Left renal cortex interstitium (tissue), 4 donors: ENCODE results near the gene MAMDC4. TPM values are rescaled to one million over a fixed set of nuclear protein-coding genes. Genes with fewer than 3 reads are reported as not detected.
"Not testable (repeated sequence)": the region's sequence is repeated elsewhere in the genome, so short reads cannot be mapped to it uniquely, and the experiment has no call there.

Experiments used
- DNase-seq, 4 donors: peaks; one replicate each; pipeline ENCODE4 v3.0.0-alpha.2; 2013; ENCODE audit warnings: low read depth in 4 of 4, low spot score in 2 of 4, missing footprints in 1 of 4
- polyA plus RNA-seq, 4 donors: library from polyadenylated mRNA; unstranded; fragments of 120-200 nt; gene quantifications; one replicate each; pipeline ENCODE4 v1.2.1, GENCODE V29; 2013; ENCODE audit not compliant: insufficient read length in 4 of 4

The MAMDC4 gene
- 10 to 100 TPM in 2 of 4 donors, 1 to 10 TPM in 2; 3.5 to 13.4 (median 8.9) TPM for polyA plus RNA-seq

DNA sequence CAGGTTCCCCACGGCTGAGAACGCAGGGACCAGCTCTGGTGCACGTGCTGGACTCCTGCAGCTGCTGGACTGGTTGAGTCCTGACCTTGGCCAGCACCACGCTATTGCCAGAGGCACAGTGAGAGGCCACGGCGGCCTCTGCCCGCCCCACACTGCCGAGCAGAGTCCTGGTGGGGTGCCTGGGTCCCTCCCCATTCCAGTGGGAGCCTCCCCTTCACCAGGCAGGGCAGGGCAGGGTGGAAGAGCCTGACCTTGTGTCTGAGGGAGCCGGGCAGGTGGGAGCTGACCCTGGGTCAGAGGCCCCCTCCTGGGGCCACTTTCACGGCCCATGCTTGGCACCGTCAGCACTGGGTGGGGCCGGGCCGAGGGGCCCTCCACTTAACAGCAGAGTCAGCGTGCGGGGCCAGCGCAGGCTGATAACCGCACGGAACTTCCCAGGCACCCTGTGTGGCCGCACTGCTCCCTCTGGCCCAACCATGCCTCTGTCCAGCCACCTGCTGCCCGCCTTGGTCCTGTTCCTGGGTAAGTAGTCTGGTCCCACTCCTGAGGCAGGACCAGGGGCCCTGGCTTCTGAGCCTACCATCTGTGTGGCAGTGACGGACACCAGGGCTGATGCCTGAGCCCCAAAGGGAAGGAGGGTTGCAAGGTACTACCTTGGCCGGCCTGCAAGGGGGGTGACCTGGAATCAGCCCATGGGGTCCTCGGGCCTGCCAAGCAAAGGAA lies at the start of gene MAMDC4:
MAMDC4 (plus strand) TSS at position 406 of the 723 bp plus-strand sequence; CDS start at position 477, 71 bp downstream.
- no peak for DNase-seq

DNA sequence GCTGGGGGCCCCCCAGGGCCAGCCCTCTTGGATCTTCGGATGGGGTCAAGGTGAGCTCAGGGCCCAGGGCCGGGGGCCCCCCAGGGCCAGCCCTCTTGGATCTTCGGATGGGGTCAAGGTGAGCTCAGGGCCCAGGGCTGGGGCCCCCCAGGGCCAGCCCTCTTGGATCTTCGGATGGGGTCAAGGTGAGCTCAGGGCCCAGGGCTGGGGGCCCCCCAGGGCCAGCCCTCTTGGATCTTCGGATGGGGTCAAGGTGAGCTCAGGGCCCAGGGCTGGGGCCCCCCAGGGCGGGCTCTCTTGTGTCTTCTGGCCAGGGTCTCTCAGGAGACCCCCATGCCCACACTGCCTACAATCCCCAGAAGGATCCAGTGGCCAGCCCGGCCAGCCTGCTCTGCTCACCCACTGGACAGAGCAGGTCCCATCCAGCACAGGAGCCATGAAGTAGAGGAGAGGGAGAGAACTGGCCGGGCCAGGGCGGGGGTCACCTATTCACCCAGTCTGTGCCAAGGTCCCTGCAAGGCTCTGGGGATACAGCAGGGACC lies 49.1 kb upstream of the MAMDC4 start:
- not testable (repeated sequence) for DNase-seq

DNA sequence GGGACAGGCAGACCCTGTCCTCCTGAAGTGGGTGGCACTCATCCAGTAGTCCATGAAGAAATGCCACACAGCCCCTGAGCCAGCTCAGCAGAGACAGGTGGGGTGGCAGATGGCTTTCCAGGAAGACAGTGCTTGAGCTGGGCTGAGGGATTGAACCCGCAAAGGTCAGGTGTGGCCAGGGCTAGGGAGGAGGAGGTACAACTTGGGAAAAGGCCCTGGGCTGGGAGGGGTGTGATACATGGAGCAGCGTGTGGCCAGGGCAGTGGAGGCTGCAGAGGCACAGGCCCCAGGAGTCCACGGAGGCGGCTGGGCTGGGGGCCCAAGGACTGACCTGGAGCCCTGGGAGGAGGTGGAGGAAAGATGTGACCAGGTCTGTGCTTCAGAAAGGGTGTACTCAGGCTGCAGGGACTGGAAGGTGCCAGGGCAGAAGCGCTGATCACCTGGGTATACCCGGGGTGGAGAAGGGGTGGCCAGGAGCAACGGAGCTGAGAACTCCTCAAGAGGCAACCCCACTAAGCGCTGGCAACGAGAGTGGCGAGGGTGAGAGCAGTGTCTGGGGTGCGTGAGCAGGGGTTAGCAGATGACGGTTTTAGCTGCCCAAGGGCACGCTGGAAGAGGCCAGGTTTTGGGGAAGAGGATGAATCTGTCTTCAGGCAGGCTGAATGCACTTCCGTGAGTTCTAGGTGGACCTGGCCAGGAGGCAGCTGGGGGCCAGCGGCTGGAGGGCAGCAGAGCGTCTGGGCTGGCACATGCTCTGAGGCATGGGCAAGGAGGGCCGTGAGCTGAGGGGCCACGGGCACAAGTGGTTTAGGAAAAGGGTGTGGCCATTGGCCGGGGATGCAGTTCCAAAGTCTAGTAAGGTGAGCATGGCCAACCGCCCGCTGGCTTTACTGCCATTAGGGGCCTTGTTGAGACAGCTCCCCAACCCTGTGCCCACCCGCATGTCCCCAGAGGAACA lies 48.3 kb upstream of the MAMDC4 start:
- no peak for DNase-seq

DNA sequence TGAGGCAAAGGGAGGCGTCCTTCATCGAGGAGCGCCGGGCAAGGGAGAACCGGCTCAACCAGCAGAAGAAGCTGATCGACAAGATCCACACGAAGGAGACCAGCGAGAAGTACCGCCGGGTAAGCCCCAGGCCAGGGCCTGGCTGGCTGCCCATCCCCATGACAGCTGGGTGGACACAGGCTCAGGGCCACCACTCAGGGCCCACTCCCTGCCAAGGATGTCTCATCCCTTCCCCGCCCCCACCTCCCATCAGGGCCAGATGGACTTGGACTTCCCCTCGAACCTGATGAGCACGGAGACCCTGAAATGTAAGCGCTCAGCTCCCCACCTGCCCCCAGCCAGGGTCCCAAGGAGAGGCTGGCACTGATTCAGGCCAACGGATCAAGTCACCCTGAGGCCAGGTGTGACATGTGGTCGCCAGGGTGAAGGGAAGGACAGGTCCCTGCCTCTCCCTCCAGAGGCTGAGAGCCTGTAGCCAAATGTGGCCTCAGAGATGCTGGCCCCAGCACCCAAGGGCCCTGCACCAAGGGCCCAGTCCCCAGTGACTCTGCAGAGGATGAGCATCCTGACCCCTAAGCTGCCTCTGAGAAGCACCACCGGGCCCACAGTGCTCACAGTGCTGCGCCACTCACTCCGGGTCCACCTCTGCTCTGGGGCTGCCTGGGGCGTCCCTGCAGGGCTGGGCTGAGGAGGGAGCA lies 47.5 kb upstream of the MAMDC4 start:
- DNase-seq = no peak

DNA sequence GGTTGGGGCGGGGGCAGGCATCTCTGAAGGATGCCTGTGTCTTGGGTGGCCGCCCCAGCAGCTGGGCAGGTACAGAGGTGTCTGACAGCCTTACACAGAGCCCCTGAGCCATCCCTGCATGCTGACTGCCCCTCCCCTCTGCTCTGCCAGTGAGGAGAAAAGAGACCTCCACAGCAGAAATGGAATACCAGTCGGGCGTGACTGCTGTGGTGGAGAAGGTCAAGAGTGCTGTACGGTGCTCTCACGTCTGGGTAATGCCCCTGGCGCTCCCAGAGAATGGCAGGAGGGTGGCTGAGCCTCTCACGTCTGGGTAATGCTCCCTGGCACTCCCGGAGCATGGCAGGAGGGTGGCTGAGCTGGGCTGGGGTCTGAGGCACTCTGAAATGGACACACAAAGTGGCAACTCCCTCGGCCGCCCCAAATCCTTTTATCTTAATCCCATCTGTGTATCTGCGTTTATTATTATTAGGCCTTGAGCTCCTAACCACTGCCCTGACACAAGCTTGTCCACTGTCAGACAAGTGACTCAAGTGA lies 46.9 kb upstream of the MAMDC4 start:
- DNase-seq = no peak

DNA sequence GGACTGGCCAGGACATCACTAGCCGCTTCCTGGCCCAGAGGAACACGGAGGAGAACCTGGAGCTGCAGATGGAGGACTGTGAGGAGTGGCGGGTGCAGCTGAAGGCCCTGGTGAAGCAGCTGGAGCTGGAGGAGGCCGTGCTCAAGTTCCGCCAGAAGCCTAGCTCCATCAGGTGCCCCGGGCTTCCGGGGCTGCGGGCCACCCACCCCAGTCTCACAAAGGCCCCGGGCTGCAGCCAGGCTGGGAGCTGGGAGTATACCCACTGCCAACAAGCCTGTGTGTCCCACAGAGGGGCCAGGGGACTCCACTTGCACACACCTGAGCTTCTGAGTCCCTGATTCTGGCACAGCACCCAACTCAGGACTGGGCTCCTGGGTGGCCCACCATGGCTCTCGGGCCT lies 46.1 kb upstream of the MAMDC4 start:
- DNase-seq = no peak

DNA sequence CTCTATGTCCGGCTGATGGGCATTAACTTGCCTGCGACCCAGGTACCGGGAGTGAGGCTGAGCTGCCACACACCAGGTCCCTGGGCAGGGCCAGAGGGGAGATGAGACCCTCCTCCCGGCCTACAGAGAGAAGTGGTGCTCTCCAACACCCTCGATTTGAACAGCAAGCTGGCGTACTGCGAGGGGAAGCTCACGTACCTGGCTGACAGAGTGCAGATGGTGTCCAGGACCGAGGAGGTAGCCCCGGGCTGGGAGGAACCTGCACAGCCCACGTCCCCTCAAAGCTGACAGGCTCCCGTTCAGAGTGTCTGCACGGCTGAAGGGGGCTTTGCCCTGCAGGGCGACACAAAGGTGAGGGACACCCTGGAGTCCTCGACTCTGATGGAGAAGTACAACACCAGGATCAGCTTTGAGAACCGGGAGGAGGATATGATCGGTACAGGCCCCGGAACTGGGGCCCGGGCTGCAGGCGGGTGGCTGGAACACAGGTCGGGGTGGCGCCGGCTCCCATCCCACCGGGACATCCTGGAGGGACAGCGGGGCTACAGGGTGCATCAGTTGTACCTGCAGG lies 45.4 kb upstream of the MAMDC4 start:
- DNase-seq = no peak

DNA sequence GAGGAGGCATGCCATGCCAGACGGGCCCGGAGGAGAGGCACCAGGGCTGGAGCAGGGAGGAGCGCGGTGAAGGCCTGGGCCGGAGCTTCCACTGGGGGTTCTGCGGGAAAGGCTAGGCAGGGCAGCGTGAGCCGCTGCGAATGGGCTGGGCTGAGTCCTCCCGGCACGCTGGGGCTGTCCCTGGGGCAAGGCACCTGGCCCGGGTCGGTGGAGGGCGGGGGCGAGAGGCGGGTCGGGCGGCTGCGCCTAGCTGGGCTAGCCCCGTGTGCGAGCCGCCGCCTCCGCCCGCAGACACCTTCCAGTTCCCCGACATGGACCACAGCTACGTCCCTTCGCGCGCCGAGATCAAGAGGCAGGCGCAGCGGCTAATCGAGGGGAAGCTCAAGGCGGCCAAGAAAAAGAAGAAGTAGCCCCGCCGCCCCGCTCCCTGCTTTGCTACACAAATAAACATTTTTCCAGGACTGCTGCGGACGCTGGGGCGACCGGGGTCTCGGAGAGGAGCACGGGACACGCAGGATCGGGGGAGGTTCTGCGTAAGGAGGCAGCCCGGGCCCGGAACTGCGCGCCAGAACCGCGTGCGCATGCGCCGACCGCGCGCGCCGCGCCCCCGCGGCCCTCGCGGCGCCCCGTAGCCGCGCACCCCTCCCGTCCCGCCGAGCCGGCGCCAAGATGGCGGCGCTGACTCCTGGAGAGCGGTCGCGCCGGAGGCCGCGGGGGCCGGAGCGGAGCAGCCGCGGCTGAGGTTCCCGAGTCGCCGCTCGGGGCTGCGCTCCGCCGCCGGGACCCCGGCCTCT lies 44.7 kb upstream of the MAMDC4 start, which contains the start of gene RABL6:
RABL6 (plus strand) TSS at position 668 of the 794 bp plus-strand sequence. CDS start 249 bp downstream, outside the sequence.
- no peak for DNase-seq

DNA sequence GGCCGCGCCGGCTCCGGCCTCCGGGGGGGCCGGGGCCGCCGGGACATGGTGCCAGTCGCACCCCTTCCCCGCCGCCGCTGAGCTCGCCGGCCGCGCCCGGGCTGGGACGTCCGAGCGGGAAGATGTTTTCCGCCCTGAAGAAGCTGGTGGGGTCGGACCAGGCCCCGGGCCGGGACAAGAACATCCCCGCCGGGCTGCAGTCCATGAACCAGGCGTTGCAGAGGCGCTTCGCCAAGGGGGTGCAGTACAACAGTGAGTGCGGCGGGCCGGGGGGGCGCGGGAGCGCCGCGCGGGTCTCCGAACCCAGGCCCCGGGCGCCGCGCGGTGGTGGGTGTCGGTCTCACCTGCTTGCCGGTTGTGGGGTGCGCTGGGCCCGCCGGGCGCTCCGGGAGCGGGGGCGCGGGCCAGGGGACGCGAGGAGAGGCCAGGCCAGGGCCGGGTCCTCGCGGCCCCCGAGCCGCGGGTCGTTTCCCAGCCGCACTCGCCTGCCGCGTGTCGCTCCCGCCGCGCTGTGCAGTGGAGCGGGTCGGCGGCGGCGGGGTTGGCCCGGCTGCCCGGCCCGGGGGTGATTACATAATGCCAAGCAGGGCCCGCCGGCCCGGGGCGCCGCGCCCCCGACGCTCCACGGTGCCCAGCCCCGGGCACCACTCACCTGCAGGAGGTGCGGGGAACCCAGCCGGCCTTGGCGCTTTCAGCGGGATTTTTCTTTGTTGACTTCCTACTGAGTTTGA lies 43.9 kb upstream of the MAMDC4 start:
- DNase-seq = no peak

DNA sequence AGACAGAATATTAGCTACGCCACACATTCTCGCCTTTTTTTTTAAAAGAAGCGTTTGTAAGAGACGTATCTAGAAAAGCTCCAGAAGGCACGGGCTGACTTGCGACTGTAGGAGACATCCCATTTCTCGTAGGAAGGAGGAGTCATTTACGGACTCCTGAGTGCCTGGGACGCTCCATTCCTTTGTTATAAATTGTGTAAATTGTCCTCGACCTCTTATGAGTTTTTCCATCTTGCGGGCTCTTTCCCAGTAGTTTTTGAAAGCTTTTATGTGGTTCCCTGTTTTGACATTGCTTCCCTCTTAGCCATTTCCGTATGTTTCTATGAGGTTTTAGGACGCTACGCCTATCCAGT lies 43.4 kb upstream of the MAMDC4 start:
- no peak for DNase-seq

DNA sequence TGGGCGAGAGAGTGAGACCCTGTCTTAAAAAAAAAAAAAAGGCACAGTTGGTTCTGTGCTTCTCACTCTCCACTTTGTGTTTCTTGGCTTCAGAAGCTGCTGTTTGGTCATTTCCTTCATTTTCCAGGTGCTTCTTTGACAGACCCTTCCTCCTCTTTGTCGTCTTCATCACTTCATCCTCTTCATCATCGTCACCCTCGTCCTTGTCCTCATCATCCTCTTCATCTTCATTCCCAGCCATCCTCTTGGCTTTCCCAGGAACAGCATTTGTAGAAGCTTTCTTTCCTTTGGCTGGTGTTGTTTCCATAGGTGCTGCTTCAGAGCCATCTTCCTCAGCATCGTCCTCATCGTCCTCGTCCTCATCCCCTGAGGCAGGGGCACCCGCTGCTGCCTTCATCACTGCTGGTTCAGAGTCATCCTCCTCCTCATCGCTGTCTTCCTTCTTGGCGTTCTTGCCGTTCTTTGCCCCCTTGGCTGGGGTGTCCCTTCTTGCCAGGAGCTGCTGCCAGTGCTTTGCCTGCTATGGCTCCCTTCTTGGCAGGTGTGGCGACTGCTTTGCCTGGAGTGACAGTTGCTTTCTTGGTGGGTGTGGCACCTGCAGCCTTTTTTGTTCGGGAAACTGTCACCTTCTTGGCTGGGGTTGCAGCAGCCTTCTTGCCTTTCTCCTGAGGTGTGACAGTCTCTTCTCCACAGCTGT lies 37.3 kb upstream of the MAMDC4 start:
- DNase-seq = no peak

DNA sequence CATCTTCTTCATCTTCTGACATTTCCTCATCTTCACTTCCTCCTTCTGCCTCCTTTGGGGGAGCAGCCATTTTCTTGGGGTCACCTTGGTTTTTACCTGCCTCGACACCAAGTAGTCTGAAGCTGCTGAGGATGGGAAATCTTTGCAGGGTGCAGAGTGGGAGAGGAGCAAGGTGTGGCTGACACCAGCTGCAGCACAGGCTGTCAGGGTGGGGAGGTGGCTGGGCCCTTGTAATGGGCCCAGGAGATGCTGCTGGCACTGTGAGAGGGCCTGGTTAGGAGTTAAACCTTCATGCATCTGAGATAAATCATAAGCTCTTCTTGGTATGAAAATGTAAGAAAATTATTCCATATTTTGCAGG lies 36.7 kb upstream of the MAMDC4 start:
- no peak for DNase-seq

DNA sequence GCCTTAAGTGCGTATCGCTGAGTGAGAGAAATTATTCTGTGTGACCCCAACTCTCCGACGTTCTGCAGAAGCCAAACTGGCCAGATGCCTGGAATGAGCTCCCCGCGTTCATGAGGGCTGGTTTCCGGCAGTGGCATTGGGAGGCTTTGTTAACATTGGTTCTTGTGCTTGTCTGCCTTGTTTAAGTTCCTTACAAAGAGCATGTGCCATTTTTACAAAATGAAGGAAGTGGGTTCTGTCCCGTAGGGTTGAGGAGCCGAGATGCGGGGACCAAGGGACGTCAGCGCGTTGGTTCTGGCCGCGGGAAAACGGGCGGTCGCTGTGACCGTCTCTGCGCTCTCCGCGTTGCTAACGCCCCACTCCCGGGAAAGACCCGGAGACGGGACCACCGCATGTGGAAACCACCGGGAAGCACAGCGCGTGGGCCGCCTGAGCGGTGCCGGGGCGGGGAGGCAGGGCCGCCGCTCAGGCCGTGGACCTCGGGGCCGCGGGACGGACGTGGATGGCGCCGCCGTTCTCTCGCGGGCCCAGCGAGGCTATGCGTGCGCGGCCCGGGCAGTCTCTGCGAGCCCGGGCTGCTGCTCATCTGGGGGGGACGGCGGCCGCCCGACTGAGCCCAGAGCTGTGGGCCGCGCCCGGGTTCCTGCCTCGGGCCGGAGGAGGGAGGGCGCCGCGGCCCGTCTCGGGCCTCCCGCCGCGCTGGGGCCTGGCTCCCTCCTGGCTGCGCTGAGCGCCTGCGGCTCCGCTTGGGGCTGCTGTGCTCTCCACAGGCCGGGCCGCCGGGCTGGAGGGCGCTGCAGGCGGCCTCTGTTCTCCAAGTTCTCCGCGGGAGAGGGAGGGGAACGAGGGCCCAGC lies 30.9 kb upstream of the MAMDC4 start:
- no peak for DNase-seq

DNA sequence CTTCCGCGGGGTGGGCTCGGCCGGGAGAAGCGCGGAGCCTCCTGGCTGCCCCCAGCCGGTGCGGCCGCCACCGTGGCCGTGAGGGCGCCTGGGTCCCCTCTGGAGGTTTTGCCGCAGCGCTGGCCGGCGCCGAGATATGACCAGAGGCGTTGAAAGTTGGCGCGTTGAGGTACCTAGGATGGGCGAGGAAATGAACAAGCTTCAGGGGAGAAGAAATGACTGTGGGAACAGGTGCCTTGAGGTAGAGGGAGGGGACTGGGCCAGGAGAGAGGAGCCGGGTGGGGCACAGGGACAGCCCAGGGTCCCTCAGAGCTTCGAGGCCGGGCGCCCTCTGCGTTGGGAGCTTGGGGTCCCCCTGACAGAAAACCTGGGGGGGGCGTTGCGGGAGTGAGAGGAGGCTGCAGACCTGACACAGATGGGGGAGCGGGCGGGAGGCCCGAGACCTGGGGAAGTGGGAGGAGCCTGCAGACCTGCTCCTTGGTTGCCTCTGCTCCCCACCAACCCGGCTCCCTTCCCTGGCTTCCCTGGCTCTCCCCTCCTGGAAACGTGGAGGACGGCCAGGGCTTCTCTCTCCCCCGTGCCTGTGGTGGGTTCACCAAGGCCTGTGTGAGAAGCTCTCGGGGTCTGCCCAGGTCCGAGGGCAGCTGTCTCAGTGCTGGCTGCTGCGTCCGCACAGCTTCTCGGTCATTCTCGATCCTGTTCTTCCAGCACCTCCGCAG lies 30.2 kb upstream of the MAMDC4 start:
- DNase-seq = no peak

DNA sequence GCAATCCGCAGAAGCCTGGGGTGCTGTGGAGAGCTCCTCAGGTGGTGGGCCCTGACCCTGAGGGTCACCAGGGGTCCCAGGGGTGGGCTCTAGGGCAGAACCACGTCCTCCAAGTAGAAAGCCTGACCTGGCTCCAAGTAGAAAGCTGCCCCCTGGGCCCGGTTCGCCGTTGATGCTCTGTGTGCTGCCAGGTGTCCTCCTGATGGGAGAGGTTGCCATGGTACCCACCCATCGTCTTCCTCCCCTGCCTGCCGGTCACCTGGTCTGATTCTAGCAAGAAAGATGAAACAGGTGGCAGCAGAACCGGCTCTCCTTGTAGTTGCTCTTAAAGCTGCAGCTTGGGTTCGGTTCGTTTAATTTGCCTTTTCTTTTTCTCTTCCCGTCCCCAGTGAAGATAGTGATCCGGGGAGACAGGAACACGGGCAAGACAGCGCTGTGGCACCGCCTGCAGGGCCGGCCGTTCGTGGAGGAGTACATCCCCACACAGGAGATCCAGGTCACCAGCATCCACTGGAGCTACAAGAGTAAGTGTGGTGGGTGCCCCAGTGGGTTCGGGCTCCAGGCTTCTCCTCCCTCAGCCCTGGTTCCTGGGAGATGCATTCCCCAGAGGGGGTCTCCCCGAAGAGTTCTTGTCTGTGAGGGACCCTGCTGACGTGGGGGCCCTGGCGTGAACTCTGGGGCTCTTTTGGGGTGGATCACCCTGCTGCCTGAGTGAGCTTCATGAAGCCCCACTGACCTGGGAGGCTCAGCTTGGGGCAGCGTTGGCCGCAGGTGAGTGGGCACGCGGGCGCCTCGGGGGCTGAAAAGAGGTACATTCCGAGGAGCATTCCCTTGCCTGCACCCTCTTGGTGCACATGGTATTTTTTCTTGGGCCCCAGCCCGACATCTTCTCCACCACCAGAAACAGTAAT lies 28.8 kb upstream of the MAMDC4 start:
- no peak for DNase-seq
